Activated CD4-positive, CD25-positive, alpha-beta regulatory T cell treated with anti-CD3 and anti-CD28 coated beads, Interleukin-2, amount 50 U/mL, for 16 hours (primary cell): Measurements from ENCODE around the gene HIRA.
"Not testable (repeated sequence)": the region's sequence is repeated elsewhere in the genome, so short reads cannot be mapped to it uniquely, and the experiment has no call there.

ENCODE experiments used
- DNase-seq: peaks from one replicate; pipeline ENCODE4 v3.0.0-alpha.2; 2020; ENCODE audit warnings: low read depth, low spot score

Gene HIRA

GRCh38 chr22:19443544-19444211, 12.1 kb upstream of the HIRA start:
- DNase-seq, result no peak

GRCh38 chr22:19442166-19442565, 10.6 kb upstream of the HIRA start:
- no peak for DNase-seq

GRCh38 chr22:19440411-19441195, 9.1 kb upstream of the HIRA start:
- DNase-seq, result no peak

GRCh38 chr22:19438298-19438697, 6.8 kb upstream of the HIRA start:
- DNase-seq, result no peak

- not testable (repeated sequence) for DNase-seq
Measured at GRCh38 chr22:19436444-19437161, 5.1 kb upstream of the HIRA start.

- DNase-seq, result no peak
Measured at GRCh38 chr22:19434829-19435580, 3.5 kb upstream of the HIRA start.

- DNase-seq, result no peak
Measured at GRCh38 chr22:19434401-19434800, 2.9 kb upstream of the HIRA start.

GRCh38 chr22:19432133-19432851, 759 bp upstream of the HIRA start, which contains the start of gene MRPL40:
MRPL40 (plus strand) TSS chr22:19432545; CDS start chr22:19432555, 10 bp downstream.
- DNase-seq, result peak; percentile 75

GRCh38 chr22:19430890-19431541, 517 bp downstream of the HIRA start:
- DNase-seq, result no peak

GRCh38 chr22:19429950-19430889, 1.3 kb downstream of the HIRA start:
- DNase-seq, result no peak

GRCh38 chr22:19424186-19424500, 7.4 kb downstream of the HIRA start:
- DNase-seq, result no peak

GRCh38 chr22:19422440-19423301, 8.9 kb downstream of the HIRA start:
- DNase-seq, result no peak

GRCh38 chr22:19420321-19420720, 11.2 kb downstream of the HIRA start:
- no peak for DNase-seq

- no peak for DNase-seq
Measured at GRCh38 chr22:19419464-19420178, 11.9 kb downstream of the HIRA start.

GRCh38 chr22:19419086-19419463, 12.5 kb downstream of the HIRA start:
- no peak for DNase-seq

GRCh38 chr22:19412923-19413322, 18.6 kb downstream of the HIRA start:
- no peak for DNase-seq

- DNase-seq, result no peak
Measured at GRCh38 chr22:19412478-19412877, 19.1 kb downstream of the HIRA start.

GRCh38 chr22:19411690-19412045, 19.9 kb downstream of the HIRA start:
- DNase-seq, result no peak
